Astrocyte of the cerebellum (primary cell): ENCODE results near the gene GLUD1.
"Not testable (repeated sequence)": the region's sequence is repeated elsewhere in the genome, so short reads cannot be mapped to it uniquely, and the experiment has no call there.

ENCODE experiments used
- DNase-seq: peaks from one replicate; pipeline ENCODE4 v3.0.0-alpha.2; 2011; ENCODE audit warnings: low read depth
- H3K4me3 ChIP-seq: 2 replicates; pipeline ENCODE4 v1.5.1; 2011; ENCODE audit warnings: mild to moderate bottlenecking, low read depth, low read length, moderate library complexity
- CTCF ChIP-seq: IDR thresholded peaks from 2 replicates; pipeline ENCODE4 v1.5.1; 2012; ENCODE audit warnings: low read length, low read depth, moderate library complexity, mild to moderate bottlenecking; ENCODE audit errors: missing control alignments
- in situ Hi-C: cut with HindIII; loops from 2 replicates; pipeline ENCODE4 v1.10.0; 2017; ENCODE audit warnings: low sequenced_read_pairs

GLUD1 gene

GRCh38 chr10:87079106-87079836, 15.4 kb downstream of the GLUD1 start:
- no peak overlapping the region for H3K4me3 ChIP-seq
- TF ChIP-seq CTCF: no peak
- no peak for DNase-seq
- in situ Hi-C loops: no loop called here

GRCh38 chr10:87076421-87076820, 18.2 kb downstream of the GLUD1 start:
- DNase-seq, in situ Hi-C loops, H3K4me3 ChIP-seq: not testable (repeated sequence)

DNA sequence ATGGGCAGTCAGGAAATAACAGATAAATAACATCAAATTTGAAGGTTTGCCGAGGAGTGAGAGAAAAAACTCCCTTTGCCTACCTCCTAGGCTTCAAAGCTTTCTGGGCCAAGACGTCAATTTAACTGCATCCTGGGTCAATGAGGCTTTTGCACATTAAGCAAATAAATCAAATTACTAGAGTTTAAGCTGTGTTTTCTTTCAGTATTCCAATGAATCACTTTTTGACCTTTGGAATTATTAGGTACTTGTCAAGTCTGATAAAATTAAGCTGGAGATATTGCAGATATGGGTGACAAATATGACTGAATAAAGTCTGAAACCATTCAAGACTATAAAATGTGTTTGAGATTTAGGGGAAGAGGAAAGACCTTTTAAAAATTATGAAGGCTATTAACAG, 22.2 kb downstream of the GLUD1 start:
- in situ Hi-C loops: no loop called here
- DNase-seq: no peak
- TF ChIP-seq CTCF: no peak
- H3K4me3 ChIP-seq: no peak overlapping the region

DNA sequence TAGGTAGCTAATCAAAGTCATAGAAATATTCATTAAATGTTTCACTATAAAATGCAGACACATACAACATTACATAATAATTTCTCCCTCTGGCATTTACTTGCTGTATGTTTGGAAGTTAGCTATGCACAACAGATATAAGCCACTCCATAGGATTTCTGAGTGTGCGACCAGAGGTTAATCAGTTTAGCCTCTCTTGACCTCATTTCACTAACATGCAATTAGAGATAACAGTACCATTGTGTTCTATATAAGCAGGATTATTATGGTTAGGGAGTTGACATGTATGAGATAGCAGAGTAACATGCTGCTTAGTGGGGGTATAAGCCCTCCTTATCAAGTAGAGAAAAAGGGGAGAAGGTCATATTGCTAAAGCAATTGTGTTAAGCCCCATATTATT, 26.4 kb downstream of the GLUD1 start:
- in situ Hi-C loops: no loop called here
- no peak for DNase-seq
- H3K4me3 ChIP-seq: no peak overlapping the region
- TF ChIP-seq CTCF: no peak

GRCh38 chr10:87066865-87067264, 27.8 kb downstream of the GLUD1 start:
- in situ Hi-C loops: no loop called here
- no peak overlapping the region for H3K4me3 ChIP-seq
- no peak for DNase-seq

DNA sequence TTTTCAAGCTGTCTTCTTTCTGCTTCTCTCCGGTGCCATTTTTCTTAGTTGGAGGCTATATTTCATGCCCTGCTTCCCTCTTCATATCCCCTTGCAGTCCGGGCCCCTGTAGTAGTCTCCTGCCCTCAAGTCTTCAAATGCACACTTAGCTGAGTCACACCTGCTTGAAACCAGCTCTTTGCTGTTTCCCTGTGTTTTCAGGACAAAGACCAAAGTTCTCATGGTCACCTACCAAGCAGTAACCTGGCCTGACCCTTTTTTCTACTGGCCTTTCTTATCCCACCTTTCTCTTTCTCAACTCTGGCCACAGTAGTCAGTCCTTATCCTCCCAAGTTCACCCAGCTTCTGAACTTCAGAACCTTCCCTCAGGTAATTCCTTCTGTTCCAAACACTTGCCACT, 28.5 kb downstream of the GLUD1 start:
- H3K4me3 ChIP-seq: no peak overlapping the region
- TF ChIP-seq CTCF: no peak
- no peak for DNase-seq
- in situ Hi-C loops: no loop called here

More at GRCh38 chr10:87066865-87067264, 27.8 kb downstream of the GLUD1 start:
- TF ChIP-seq CTCF: no peak

GRCh38 chr10:87064651-87065050, 30.0 kb downstream of the GLUD1 start:
- no peak overlapping the region for H3K4me3 ChIP-seq
- in situ Hi-C loops: no loop called here
- TF ChIP-seq CTCF: no peak
- no peak for DNase-seq
